Stomach (tissue), 9 donors: ENCODE data around the gene GSG1L. TPM values are rescaled to one million over a fixed set of nuclear protein-coding genes. Genes with fewer than 3 reads are reported as not detected.

Experiments
- DNase-seq, 2 donors: peaks; one replicate each; pipeline versions ENCODE4 v3.0.0 to v3.0.0-alpha.2; 2013 to 2019
- H3K27ac ChIP-seq, 5 donors: fragments of 200-600 bp in 4 of 5; sonication (generic) in 4 of 5; one replicate each; pipeline ENCODE4 v1.5.1; 2013 to 2019; ENCODE audit warnings: mild to moderate bottlenecking in 1 of 5, moderate library complexity in 1 of 5
- H3K27me3 ChIP-seq, 3 donors: fragments of 200-600 bp; sonication (generic); one replicate each; pipeline ENCODE4 v1.5.1; 2017 to 2019; ENCODE audit warnings: mixed run types in 1 of 3
- H3K36me3 ChIP-seq, 4 donors: fragments of 200-600 bp; sonication (generic); 1 replicate in 3 of 4; 2 replicates in 1 of 4; pipeline ENCODE4 v1.5.1; 2016 to 2019
- H3K4me1 ChIP-seq, 4 donors: fragments of 200-600 bp; sonication (generic); one replicate each; pipeline ENCODE4 v1.5.1; 2016 to 2019
- H3K4me3 ChIP-seq, 4 donors: fragments of 200-600 bp; sonication (generic) in 3 of 4; one replicate each; pipeline ENCODE4 v1.5.1; 2016 to 2019; ENCODE audit warnings: mild to moderate bottlenecking in 1 of 4
- H3K9me3 ChIP-seq, 4 donors: fragments of 200-600 bp; sonication (generic); one replicate each; pipeline ENCODE4 v1.5.1; 2016 to 2019
- EP300 ChIP-seq: sonication (generic); formaldehyde crosslinking; IDR thresholded peaks from one replicate; pipeline ENCODE4 v1.6.1; 2017; ENCODE audit warnings: antibody characterized with exemption
- POLR2A ChIP-seq, 4 donors: fragments of 450-650 bp; IDR thresholded peaks; one replicate each; pipeline ENCODE4 v1.6.1; 2016; ENCODE audit warnings: antibody characterized with exemption in 4 of 4, control low read depth in 2 of 4, mild to moderate bottlenecking in 1 of 4, moderate library complexity in 1 of 4
- POLR2AphosphoS5 ChIP-seq, 3 donors: sonication (generic); formaldehyde crosslinking; IDR thresholded peaks; one replicate each; pipeline ENCODE4 v1.6.1; 2016; ENCODE audit warnings: antibody characterized with exemption in 3 of 3
- WGBS, 5 donors: extraction: QIAGEN DNeasy Blood & Tissue Kit in 3 of 5; methylation state at CpG; one replicate each; pipeline versions ENCODE4 v1.1.5 to v1.1.7; 2013 to 2018; 5-methylcytosine and 5-hydroxymethylcytosine counted together
- intact Hi-C: fragments of 100-400 bp; cut with DNase I; formaldehyde crosslinking; loops from one replicate; pipeline ENCODE4 v1.15.1; 2023; ENCODE audit warnings: low total_unique reads
- polyA plus RNA-seq, 3 donors: library from polyadenylated mRNA; stranded (reverse); fragments of 200-250 nt; gene quantifications; one replicate each; pipeline ENCODE4 v1.2.3, GENCODE V29; 2013
- total RNA-seq, 5 donors: library from RNA; depleted of rRNA; stranded (reverse); fragments of >200 nt; gene quantifications; one replicate each; pipeline versions ENCODE4 v1.1.0 to v1.2.3, GENCODE V29; 2014 to 2016
- TF ChIP-seq, protein P1 (sequence below), 7 experiments: fragments of 450-650 bp in 4 of 7; fragments of 200-600 bp in 3 of 7; sonication (generic) in 3 of 7; IDR thresholded peaks; one replicate each; pipeline ENCODE4 v1.5.1; 2016 to 2019; ENCODE audit warnings: antibody characterized with exemption in 7 of 7, control low read depth in 2 of 7, mild to moderate bottlenecking in 1 of 7
- donor health status: healthy with polysubstance abuse.
- donor health status: Bipolar disorder and iron deficiency.
- donor health status: healthy.

The GSG1L gene
- total and polyA plus RNA-seq, 8 donors = 0.06 TPM; not detected in 7

DNA sequence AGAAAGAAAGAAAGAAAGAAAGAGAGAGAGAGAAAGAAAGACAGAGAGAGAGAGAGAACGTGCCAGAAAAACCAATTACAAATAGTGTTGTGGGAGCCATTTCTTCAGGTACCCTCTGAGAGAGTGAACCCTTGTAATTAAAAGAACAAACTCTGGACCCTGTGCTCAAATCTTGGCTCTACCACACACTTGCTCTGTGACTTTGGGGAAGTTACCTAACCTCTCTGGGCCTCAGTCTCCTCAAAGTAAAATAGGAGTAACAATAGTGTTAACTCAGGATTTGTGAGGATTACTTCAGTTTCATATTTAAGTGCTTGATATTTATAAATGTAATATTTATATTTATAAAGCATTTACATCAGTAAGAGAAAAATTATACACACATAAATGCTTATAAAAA, 139.8 kb downstream of the GSG1L start:
- TF ChIP-seq POLR2A (IDR thresholded peaks at IDR 0.05) = no peak
- TF ChIP-seq, protein P1, sequence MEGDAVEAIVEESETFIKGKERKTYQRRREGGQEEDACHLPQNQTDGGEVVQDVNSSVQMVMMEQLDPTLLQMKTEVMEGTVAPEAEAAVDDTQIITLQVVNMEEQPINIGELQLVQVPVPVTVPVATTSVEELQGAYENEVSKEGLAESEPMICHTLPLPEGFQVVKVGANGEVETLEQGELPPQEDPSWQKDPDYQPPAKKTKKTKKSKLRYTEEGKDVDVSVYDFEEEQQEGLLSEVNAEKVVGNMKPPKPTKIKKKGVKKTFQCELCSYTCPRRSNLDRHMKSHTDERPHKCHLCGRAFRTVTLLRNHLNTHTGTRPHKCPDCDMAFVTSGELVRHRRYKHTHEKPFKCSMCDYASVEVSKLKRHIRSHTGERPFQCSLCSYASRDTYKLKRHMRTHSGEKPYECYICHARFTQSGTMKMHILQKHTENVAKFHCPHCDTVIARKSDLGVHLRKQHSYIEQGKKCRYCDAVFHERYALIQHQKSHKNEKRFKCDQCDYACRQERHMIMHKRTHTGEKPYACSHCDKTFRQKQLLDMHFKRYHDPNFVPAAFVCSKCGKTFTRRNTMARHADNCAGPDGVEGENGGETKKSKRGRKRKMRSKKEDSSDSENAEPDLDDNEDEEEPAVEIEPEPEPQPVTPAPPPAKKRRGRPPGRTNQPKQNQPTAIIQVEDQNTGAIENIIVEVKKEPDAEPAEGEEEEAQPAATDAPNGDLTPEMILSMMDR (IDR thresholded peaks at IDR 0.05) = no peak
- TF ChIP-seq POLR2AphosphoS5 (IDR thresholded peaks at IDR 0.05) = no peak
- no peak for TF ChIP-seq EP300
- intact Hi-C loops = no loop called here
- Histone ChIP-seq H3K9me3 (no peaks in the 10 kb centered on the region), H3K27me3 (peaks cover 0 to 73% (median 0%) of the 10 kb centered on the region in 3 donors), H3K4me1 (no peaks in the 10 kb centered on the region), H3K36me3 (no peaks in the 10 kb centered on the region), H3K27ac (no peak overlapping the region), H3K4me3 (no peak overlapping the region)
- 77 to 100% (median 87%) methylated on average over 1 of the region's 1 CpG for WGBS, 5 donors
- DNase-seq = no peak

DNA sequence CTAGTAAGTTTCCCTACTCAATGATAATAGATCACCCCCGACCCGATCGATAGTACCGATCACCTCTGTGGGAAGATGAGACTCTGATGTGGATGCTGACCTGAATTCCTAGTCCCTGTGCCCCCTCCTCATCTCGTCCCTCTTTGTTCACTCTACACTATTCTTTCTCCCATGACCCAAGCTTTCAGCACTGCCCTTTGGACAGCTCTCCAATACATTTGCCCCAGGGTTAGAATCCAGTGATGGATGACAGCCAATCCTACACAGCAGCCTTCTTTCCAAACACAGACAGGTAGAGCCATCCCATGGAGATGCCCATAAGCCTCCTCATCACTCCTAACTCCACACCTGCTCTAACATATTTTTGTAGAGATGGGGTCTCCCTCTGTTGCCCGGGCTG, 141.1 kb downstream of the GSG1L start:
- Histone ChIP-seq H3K36me3 (no peaks in the 10 kb centered on the region), H3K27ac (no peak overlapping the region), H3K4me1 (no peaks in the 10 kb centered on the region), H3K4me3 (no peak overlapping the region), H3K9me3 (no peaks in the 10 kb centered on the region), H3K27me3 (peaks cover 0 to 73% (median 0%) of the 10 kb centered on the region in 3 donors)
- intact Hi-C loops = no loop called here
- WGBS, 5 donors = 53 to 69% (median 66%) methylated on average over 6 of the region's 6 CpGs
- no peak for DNase-seq
- TF ChIP-seq POLR2A (IDR thresholded peaks at IDR 0.05) = no peak
- no peak for TF ChIP-seq POLR2AphosphoS5 (IDR thresholded peaks at IDR 0.05)
- TF ChIP-seq EP300 = no peak
- TF ChIP-seq, protein P1 (IDR thresholded peaks at IDR 0.05) = no peak

DNA sequence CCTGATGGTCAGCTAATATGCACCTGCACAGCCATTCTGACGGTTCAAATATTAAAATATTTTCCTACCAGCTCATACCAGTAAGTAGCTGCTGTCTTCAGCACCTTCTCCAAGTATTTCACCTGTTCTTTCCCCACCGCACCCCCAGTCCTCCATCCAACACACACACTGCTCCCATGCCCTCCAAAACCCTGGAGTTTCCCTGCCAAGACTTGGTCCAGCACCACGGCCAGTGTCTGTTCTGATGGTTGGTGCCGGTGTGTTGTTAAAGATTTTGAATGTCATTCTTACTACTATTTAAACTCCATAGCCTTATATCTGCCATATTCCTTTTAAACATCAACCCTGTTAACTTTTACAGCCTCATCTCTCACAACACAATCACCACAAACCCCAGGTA, 142.4 kb downstream of the GSG1L start:
- TF ChIP-seq EP300 = no peak
- TF ChIP-seq POLR2A (IDR thresholded peaks at IDR 0.05) = no peak
- H3K9me3 ChIP-seq = no peaks in the 10 kb centered on the region
- H3K36me3 ChIP-seq = no peaks in the 10 kb centered on the region
- WGBS, 5 donors = 54 to 67% (median 60%) methylated on average over 4 of the region's 4 CpGs
- peaks cover 0 to 74% (median 0%) of the 10 kb centered on the region in 3 donors for H3K27me3 ChIP-seq
- no peak overlapping the region for H3K27ac ChIP-seq
- no peak overlapping the region for H3K4me3 ChIP-seq
- DNase-seq = no peak
- intact Hi-C loops = no loop called here
- no peaks in the 10 kb centered on the region for H3K4me1 ChIP-seq

DNA sequence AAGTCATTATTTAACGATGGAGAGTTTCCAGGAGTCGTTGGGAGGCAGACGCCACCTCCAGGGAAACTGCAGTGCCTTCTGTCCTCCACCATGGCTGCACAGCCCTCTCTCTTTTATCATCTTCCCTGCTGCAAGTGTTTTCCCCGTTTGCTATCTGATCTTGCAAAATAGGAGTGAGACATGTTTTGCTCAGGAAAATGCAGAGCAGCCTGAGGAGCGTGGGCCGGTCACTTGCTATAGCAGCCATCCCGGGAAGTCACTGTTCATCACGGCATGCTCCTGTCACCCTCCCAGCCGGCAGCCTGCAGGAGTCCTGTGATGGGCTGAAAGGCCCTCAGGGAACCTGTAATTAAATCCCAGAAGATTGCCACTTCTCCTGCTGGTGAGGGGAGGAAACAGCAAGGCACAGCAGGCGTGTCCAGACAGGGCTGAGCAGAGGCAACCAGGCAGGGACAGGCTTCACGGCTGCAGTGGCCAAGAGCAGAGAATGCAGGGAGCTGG, 143.1 kb downstream of the GSG1L start:
- intact Hi-C loops = no loop called here
- Histone ChIP-seq H3K27ac (no peak overlapping the region), H3K36me3 (no peaks in the 10 kb centered on the region), H3K9me3 (no peaks in the 10 kb centered on the region), H3K27me3 (peaks cover 0 to 81% (median 0%) of the 10 kb centered on the region in 3 donors), H3K4me1 (no peaks in the 10 kb centered on the region), H3K4me3 (no peak overlapping the region)
- TF ChIP-seq POLR2A (IDR thresholded peaks at IDR 0.05) (no peak), POLR2AphosphoS5 (IDR thresholded peaks at IDR 0.05) (no peak), EP300 (no peak)
- TF ChIP-seq, protein P1 (IDR thresholded peaks at IDR 0.05) = no peak
- DNase-seq = peak in 1 of 2 donors; percentile 15
- WGBS, 5 donors = 7 to 24% (median 11%) methylated on average over 11 of the region's 11 CpGs

DNA sequence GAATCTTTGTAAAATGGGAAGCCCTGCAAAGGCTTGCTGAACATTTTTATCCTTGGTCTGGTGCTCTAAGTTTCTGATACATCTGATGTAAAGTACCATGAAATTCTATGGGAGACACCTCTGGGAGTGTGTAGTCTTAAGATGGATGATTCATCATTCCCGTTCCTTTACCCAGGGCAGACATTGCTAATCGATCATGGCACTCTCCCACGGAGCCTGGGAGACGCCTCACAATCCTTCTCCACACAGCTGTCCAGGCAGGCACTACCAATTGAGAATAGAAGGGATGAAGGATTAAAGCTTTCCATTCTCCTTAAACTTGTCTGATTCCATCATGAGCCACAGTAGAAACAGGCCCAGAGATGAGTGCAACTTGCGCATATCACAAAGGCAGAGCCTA, 144.8 kb downstream of the GSG1L start:
- no peak for TF ChIP-seq EP300
- H3K27me3 ChIP-seq = peaks cover 0 to 89% (median 0%) of the 10 kb centered on the region in 3 donors
- WGBS, 5 donors = 42 to 56% (median 47%) methylated on average over 5 of the region's 5 CpGs

More for the DNA sequence above, 144.8 kb downstream of the GSG1L start:
- no peak for DNase-seq
- intact Hi-C loops = no loop called here
- Histone ChIP-seq H3K4me1 (no peaks in the 10 kb centered on the region), H3K36me3 (no peaks in the 10 kb centered on the region), H3K27ac (no peak overlapping the region), H3K9me3 (no peaks in the 10 kb centered on the region), H3K4me3 (no peak overlapping the region)
